SK-N-SH (cell line): ENCODE data around the gene BNC2.

ENCODE experiments used
- CTCF ChIP-seq: fragments of 200-600 bp; sonication (generic); IDR thresholded peaks from 2 replicates; pipeline ENCODE4 v1.6.1; 2017; ENCODE audit warnings: antibody characterized with exemption, mild to moderate bottlenecking, moderate library complexity
- MAX ChIP-seq: IDR thresholded peaks from 2 replicates; pipeline ENCODE4 v1.4.0; 2012; ENCODE audit warnings: low read depth
- NFIC ChIP-seq: IDR thresholded peaks from 2 replicates; pipeline ENCODE4 v1.4.0; 2012; ENCODE audit warnings: borderline replicate concordance
- POLR2AphosphoS5 ChIP-seq: IDR thresholded peaks from 2 replicates; pipeline ENCODE4 v1.6.1; 2012; ENCODE audit warnings: low read depth, low read length
- RCOR1 ChIP-seq: fragments of 150-350 bp; IDR thresholded peaks from 2 replicates; pipeline ENCODE4 v1.6.1; 2017; ENCODE audit warnings: antibody characterized with exemption, low read length
- SMC3 ChIP-seq: IDR thresholded peaks from 2 replicates; pipeline ENCODE4 v1.6.1; 2012; ENCODE audit warnings: low read depth, low read length, improper control_type of control experiment

GRCh38 chr9:16901590-16901989 lies 31.1 kb upstream of the BNC2 start:
- TF ChIP-seq POLR2AphosphoS5 (no peak), CTCF (no peak), SMC3 (no peak), MAX (no peak), NFIC (no peak), RCOR1 (no peak)
